NCI-H146 treated with DMSO at 0.1 percent for 48 hours (cell line): ENCODE data around the gene LRRC75B.
"Not testable (repeated sequence)": the region's sequence is repeated elsewhere in the genome, so short reads cannot be mapped to it uniquely, and the experiment has no call there.

Source experiments
- DNase-seq: peaks from one replicate; lab custom pipeline; 2025; ENCODE audit not compliant: unreplicated experiment; lab: John Stamatoyannopoulos, UW

LRRC75B gene

GRCh38 chr22:24555165-24556039 is 37.5 kb downstream of the LRRC75B start, which contains the start of gene SNRPD3:
Gene SNRPD3 (plus strand): TSS chr22:24555999. CDS start chr22:24557675, 1,676 bp downstream.
- DNase-seq = peak; percentile 85

DNA sequence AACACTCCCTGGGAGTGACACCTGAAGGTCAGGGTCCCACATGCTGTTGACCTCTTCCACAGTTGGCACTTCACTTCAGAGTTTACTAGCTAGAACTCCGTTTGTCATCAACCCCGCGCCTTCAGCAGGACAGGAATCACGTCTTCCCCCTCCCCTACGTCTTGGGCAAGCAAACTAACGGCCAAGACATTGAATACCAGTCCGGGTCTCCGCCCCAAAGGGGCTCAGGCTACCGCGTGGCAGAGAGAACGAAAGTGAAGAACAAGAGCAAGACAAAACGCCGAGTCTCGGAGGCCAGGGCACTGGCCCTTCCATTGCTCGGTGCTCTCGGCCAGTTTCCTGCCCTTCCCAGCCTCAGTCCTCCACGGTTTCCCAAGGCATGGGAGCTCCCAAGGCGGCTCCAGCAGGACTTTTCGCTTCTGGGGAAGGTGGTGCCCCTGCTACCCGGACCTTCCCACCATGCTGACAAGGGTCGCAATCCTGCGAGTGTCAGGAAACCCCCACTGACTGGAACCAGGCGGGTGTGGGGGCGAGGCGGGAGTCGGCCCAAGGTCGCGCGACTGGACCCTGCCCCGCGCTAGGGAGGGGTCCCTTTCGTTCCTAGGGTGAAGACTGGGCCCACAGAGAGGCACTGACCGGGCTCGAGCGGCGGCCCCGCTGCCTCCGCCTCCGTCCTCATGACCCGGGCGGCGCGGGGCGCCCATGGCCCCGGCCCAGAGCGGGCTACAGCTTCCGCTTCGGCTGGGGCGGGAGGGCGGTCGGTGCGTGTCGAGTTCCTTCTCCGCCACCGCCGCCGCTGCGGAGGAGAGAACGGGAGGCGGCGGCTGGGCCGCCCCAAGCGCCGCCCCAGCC is 38.3 kb downstream of the LRRC75B start, which contains the start of gene GUCD1:
Gene GUCD1, minus strand, starts transcription at position 826 of the 852 bp plus-strand sequence. Its CDS starts 147 bp downstream, at position 679.
- DNase-seq = no peak

DNA sequence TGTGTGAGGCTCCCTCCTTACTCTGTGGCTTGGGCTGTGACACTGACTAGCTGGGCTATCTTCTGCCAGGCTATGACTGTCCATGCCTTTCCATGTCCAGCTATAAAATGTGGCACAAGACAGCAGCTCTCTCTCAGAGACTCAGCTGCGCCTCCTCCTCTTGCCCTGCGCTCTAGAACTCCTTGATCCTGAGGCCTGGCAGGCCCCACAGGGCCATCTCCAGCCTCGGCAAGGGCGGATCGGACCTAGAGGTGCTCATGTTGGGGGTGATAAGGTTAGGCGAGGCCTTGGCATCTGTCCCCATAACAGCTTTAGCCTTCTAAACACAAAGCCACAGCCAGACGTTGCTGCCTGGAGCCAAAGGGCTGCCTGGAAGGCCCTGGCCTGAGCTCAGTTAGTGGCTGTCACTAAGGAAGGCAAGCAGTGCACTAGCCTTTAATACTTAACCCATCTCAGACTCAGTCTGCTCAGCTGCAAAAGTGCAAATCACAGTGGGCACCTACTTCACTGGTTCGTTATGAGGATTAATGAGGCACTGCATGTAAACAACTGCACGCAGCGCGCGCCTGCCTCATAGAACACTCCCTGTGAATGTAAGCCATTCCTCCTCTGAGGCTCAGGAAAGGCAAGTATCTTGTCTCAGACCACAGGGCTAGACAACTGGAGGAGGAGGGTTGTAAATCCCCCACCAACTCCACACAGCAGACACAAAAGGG is 39.1 kb downstream of the LRRC75B start:
- no peak for DNase-seq

GRCh38 chr22:24552503-24553286 is 40.2 kb downstream of the LRRC75B start:
- not testable (repeated sequence) for DNase-seq

DNA sequence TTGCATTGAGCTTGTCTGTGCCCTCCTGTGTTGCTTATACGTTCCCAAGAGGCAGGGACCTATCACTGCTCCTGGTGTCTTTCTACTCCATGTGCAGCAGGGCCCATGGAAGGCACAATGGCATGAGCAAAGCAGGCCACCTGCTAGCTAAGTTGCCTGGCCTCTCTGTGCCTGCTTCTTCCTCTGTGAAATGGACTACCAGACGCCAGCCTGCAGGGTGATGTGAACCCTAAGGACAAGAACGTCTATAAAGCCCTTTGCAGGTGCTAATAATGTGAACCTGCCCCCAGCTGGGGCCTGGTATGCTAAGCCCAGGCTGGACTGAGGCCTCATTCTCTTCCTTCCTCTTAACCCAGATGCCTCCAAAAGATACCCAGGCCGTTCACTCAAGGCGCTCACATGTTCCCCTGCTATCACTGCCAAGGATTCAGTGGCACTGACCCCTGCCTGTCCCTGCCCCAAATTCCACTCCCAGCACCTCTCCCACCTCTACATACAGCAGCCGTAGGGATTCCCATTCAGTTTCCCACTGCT is 41.9 kb downstream of the LRRC75B start:
- DNase-seq = no peak

- no peak for DNase-seq
These were observed 42.6 kb downstream of the LRRC75B start for GRCh38 chr22:24550028-24550901.

GRCh38 chr22:24548812-24549211 is 44.1 kb downstream of the LRRC75B start:
- DNase-seq = no peak

DNA sequence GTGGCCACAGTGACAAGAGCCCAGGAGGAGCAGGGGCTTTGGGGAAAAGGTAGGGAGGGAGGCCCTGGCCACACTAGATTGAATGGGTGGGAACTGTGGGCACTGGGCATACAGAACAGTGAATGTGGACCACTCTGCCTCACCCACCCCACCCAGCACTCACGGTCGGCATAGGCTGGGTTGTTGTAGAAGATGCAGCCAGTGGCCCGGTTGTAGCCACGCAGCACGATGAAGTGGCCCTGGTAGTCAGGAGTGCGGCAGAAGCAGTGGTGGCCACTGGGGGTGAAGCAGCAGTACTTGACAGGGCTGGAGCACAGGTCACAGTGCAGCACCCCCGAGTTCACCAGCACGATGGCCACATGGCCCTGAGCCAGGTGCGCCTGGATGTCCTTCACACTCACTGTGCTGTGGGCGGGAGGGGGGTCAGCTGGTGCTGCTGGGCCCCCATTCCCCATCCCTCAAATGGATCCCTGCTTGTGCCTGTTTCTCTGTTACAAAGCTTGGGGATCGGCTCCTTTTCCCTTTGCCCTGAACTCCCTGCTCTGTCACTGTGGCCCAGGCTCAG is 49.1 kb downstream of the LRRC75B start:
- no peak for DNase-seq

- no peak for DNase-seq
These were observed 49.7 kb downstream of the LRRC75B start for GRCh38 chr22:24543185-24543601.

GRCh38 chr22:24542641-24543040 is 50.2 kb downstream of the LRRC75B start:
- DNase-seq = no peak

DNA sequence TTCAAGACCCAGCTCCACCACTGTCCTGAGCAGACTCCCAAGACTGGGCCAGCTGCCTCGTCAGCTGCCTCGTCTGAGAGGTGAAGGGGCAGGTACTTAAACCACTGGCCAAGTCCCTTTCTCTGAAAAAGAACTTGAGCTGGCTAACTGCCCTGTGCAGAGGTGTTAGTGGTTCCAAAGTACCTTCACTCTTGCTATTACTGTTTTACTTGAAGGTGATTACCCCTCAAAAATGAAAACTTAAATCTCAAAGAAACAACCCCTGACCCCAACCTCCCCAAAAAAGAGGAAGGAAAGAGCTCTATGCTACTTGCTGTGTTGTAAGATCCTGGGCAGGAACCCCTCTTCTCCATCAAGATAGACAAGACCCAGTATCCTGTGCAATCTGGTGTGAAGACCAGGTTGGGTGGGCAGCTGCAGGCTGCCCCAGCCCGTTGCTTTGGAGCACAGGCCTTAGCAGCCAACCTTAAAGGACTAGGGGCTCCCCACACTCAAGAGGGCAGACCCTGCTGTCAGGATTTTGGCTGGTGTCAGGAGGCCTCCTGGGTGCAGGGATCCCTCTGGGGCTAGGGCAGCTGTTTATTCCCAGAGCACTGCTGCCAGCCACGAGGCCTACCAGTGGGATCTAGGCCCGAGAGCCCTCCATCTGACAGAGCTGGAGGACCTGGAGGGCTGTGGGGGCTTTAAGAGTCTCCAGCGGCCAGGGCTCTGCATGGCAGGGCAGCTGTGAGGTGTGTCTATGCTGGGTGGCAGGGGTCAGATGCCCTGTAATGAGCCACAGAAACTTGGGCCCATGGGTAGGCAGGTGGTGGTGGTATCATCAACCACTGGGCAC is 51.0 kb downstream of the LRRC75B start:
- DNase-seq = no peak

DNA sequence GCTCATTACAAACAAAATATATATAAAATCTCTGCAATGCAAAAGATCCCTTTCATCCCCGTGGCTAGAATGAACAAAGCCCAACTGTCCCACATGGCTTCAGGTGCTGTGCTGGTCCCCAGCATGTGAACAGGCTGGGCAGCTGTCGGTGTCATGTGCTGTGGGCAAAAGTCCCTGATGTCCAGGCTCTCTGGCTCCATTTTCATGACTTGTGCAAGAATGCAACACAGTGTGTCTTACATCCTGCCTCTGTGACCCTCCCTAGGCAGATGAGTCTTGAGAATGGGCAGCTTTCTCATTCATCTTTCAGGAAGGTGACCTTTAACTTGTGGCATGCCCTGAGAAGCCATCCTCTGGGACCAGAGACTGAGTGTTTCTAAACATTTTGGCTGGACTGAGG is 52.4 kb downstream of the LRRC75B start:
- DNase-seq = no peak

- DNase-seq = no peak
These were observed 56.8 kb downstream of the LRRC75B start for GRCh38 chr22:24536089-24536488.
